OCI-LY3 (cell line): ENCODE measurements around the gene PPP2R2B.

Source experiments
- H2AFZ ChIP-seq: fragments of 200-600, 300-600 bp; shearing (Covaris generic); 2 replicates; pipeline ENCODE4 v1.6.0; 2014; ENCODE audit warnings: antibody characterized with exemption, low read depth, low read length
- H3K27ac ChIP-seq: fragments of 200-600, 300-600 bp; sonication (generic); 2 replicates; pipeline ENCODE4 v1.5.1; 2014; ENCODE audit warnings: mild to moderate bottlenecking, low read length, moderate library complexity, mixed read lengths
- H3K27me3 ChIP-seq: fragments of 200-600, 300-600 bp; sonication (generic); 2 replicates; pipeline ENCODE4 v1.6.1; 2014; ENCODE audit warnings: low read depth, low read length, mixed read lengths
- H3K36me3 ChIP-seq: fragments of 200-600, 300-600 bp; sonication (generic); replicated peaks from 2 replicates; pipeline ENCODE3; 2014; ENCODE audit warnings: low read depth, low read length, mixed read lengths
- H3K4me1 ChIP-seq: fragments of 300-600, 200-600 bp; sonication (generic); 2 replicates; pipeline ENCODE4 v1.6.1; 2014; ENCODE audit warnings: low read length, mixed read lengths
- H3K4me2 ChIP-seq: fragments of 200-600, 300-600 bp; sonication (generic); 2 replicates; pipeline ENCODE4 v1.6.1; 2014; ENCODE audit warnings: low read length, mixed read lengths
- H3K4me3 ChIP-seq: fragments of 300-600, 200-600 bp; sonication (generic); 2 replicates; pipeline ENCODE4 v1.5.1; 2014; ENCODE audit warnings: antibody characterized with exemption, mild to moderate bottlenecking, low read length, moderate library complexity
- H3K79me2 ChIP-seq: fragments of 300-600, 200-600 bp; shearing (Covaris generic); 2 replicates; pipeline ENCODE4 v1.6.1; 2014; ENCODE audit warnings: mild to moderate bottlenecking, low read length, mixed read lengths
- H3K9ac ChIP-seq: fragments of 300-600, 200-600 bp; shearing (Covaris generic); 2 replicates; pipeline ENCODE4 v1.6.0; 2014; ENCODE audit warnings: mild to moderate bottlenecking, low read length, moderate library complexity
- H3K9me3 ChIP-seq: fragments of 200-600, 300-600 bp; shearing (Covaris generic); 2 replicates; pipeline ENCODE4 v1.6.1; 2014; ENCODE audit warnings: low read length, mixed read lengths; ENCODE audit not compliant: insufficient read depth
- H4K20me1 ChIP-seq: fragments of 200-600, 300-600 bp; sonication (generic); 2 replicates; pipeline ENCODE4 v1.6.1; 2016; ENCODE audit warnings: low read length, mixed read lengths; ENCODE audit not compliant: insufficient read depth
- EZH2phosphoT487 ChIP-seq: fragments of 200-600 bp; shearing (Covaris generic); IDR thresholded peaks from 2 replicates; pipeline ENCODE4 v1.6.1; 2018; ENCODE audit warnings: antibody characterized with exemption, mixed run types, low read depth
- TF ChIP-seq, protein P1 (sequence below): fragments of 200-600, 300-600 bp; sonication (generic); IDR thresholded peaks from 2 replicates; pipeline ENCODE4 v1.5.1; 2014; ENCODE audit warnings: antibody characterized with exemption, low read length, low read depth

Gene PPP2R2B

DNA sequence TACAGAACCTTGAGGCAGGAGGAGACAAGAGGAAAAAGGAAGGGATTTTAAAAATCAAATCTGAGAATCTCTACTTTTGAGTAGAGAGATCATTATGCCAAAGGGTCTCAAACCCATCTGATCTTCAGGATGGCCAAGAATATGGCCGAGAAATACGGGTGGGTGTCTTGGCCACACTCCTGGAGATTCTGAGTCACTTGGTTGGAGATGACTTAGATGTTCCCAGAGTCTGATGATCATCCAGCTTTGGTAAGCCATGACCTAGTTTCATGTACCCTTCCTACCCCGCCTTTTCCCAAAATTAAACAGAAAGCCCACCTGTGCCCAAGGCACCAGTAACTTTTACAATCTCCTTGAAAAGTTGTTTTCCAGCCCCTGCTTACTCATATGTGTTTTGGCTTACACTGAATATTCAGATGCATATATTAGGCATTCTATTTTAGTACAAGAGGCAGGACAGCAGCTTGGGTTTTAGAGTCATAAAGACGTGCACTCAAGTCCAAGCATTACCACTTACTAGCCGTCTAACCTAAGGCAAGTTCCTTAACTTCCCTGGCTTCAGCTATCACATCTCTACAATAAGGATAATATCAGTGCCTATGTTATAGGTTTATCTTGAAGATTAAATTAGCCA lies 195.5 kb downstream of the PPP2R2B start:
- no peak for TF ChIP-seq EZH2phosphoT487
- TF ChIP-seq, protein P1, sequence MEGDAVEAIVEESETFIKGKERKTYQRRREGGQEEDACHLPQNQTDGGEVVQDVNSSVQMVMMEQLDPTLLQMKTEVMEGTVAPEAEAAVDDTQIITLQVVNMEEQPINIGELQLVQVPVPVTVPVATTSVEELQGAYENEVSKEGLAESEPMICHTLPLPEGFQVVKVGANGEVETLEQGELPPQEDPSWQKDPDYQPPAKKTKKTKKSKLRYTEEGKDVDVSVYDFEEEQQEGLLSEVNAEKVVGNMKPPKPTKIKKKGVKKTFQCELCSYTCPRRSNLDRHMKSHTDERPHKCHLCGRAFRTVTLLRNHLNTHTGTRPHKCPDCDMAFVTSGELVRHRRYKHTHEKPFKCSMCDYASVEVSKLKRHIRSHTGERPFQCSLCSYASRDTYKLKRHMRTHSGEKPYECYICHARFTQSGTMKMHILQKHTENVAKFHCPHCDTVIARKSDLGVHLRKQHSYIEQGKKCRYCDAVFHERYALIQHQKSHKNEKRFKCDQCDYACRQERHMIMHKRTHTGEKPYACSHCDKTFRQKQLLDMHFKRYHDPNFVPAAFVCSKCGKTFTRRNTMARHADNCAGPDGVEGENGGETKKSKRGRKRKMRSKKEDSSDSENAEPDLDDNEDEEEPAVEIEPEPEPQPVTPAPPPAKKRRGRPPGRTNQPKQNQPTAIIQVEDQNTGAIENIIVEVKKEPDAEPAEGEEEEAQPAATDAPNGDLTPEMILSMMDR, result no peak
- 0 out of 2 replicates have a peak, but pooled peaks cover 6% of the 10 kb centered on the region for H3K27me3 ChIP-seq
- H3K79me2 ChIP-seq, result no peaks in the 10 kb centered on the region

DNA sequence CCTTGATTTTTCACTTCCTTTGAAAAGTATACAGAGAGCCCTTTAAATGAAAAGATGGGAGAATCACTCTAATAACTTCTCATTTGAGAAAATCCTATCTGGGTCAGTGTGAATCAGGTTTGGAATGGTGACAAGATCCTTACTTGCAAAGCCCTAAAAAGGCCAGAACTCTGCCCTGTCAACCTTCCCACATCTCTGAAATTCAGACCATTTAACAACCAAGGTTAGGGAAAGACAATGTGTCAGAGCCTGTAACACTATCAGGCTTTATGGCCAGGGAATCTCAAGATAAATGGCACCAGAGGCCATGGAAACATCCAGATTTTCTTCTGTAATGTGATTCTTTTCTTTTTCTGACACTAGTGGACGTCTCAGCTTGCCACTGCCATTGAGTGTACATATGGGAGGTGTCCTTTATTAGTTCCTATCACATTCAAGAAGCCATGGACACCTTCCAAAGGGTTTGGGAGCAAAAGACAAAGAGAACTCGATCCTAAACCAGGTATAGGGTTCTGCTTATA lies 196.9 kb downstream of the PPP2R2B start:
- Histone ChIP-seq H3K4me1 (no peaks in the 10 kb centered on the region), H2AFZ (no peak overlapping the region), H3K9ac (no peak overlapping the region), H3K4me2 (no peak overlapping the region), H3K9me3 (no peaks in the 10 kb centered on the region), H3K27me3 (0 out of 2 replicates have a peak, but pooled peaks cover 6% of the 10 kb centered on the region), H3K4me3 (no peak overlapping the region), H3K36me3 (no peaks in the 10 kb centered on the region), H3K27ac (no peak overlapping the region), H3K79me2 (no peaks in the 10 kb centered on the region), H4K20me1 (no peaks in the 10 kb centered on the region)
- TF ChIP-seq, protein P1, result no peak
- no peak for TF ChIP-seq EZH2phosphoT487

More for the DNA sequence above, 195.5 kb downstream of the PPP2R2B start:
- H2AFZ ChIP-seq, result no peak overlapping the region
- no peak overlapping the region for H3K4me2 ChIP-seq
- no peaks in the 10 kb centered on the region for H3K36me3 ChIP-seq
- H4K20me1 ChIP-seq, result no peaks in the 10 kb centered on the region
- no peaks in the 10 kb centered on the region for H3K4me1 ChIP-seq
- H3K9ac ChIP-seq, result no peak overlapping the region
- no peak overlapping the region for H3K4me3 ChIP-seq
- no peaks in the 10 kb centered on the region for H3K9me3 ChIP-seq
- no peak overlapping the region for H3K27ac ChIP-seq

DNA sequence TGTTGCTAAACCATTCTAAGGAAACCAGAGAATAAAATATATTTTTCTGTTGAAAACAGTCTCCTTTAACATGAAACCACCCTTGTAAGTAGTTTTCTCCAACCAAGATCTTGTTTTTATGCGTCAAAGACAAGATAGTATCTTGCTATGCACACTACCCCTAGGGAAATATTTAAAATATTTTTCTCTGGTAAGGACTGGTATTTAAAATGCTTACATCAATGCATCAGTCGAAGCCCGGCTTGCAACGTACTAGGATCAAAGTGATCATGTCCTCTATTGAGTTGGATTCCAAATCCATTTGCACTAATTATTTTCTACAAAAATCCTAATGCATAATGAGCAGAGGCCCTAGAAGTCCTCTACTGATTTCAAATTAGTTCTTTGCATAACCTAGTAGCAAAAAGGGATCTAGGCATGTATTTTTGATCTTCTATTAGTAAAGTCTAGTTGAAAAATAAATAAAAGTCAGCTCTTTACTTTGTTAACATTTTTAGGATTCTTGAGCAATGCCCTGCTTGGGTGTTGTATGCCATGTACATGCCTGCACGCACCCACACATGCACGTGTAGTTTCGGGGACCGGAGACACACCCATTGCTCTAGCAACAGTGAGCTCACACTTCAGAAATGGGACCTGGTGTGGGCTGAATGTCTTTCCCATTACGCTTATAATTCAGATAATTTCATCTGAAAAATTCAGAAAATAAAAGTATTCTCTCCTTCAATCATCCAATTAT lies 197.5 kb downstream of the PPP2R2B start:
- TF ChIP-seq EZH2phosphoT487, result no peak
- TF ChIP-seq, protein P1, result no peak
- no peaks in the 10 kb centered on the region for H3K36me3 ChIP-seq
- H3K9ac ChIP-seq, result no peak overlapping the region
- 0 out of 2 replicates have a peak, but pooled peaks cover 6% of the 10 kb centered on the region for H3K27me3 ChIP-seq
- no peak overlapping the region for H3K27ac ChIP-seq
- H2AFZ ChIP-seq, result no peak overlapping the region
- H3K4me3 ChIP-seq, result no peak overlapping the region
- no peak overlapping the region for H3K4me2 ChIP-seq
- no peaks in the 10 kb centered on the region for H3K79me2 ChIP-seq
- H3K9me3 ChIP-seq, result no peaks in the 10 kb centered on the region
- no peaks in the 10 kb centered on the region for H3K4me1 ChIP-seq
- H4K20me1 ChIP-seq, result no peaks in the 10 kb centered on the region

DNA sequence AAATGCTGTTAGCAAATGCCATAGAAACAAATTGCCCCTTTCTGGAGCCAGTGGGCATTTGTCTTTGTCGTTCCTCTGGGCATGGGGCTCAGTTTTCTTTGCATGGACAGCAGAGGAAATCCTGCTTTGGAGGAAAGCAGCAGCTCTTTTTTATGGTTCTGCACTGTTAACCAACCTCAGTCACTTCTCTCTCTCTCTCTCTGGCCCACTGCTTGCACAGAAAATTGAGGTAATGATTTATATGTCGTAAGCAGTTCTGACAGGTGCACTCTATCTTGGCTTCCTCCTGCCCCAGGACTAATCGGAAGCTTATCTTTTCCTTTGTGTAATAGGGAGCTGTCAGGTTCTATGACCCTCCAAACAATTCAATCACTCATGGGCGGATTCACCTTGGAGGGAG lies 202.9 kb downstream of the PPP2R2B start:
- Histone ChIP-seq H3K27ac (no peak overlapping the region), H3K36me3 (no peaks in the 10 kb centered on the region), H3K4me1 (no peaks in the 10 kb centered on the region), H3K4me3 (no peak overlapping the region), H3K79me2 (no peaks in the 10 kb centered on the region), H2AFZ (no peak overlapping the region), H3K9ac (no peak overlapping the region), H3K9me3 (no peaks in the 10 kb centered on the region), H4K20me1 (no peaks in the 10 kb centered on the region), H3K4me2 (no peak overlapping the region), H3K27me3 (no peaks in the 10 kb centered on the region)
- no peak for TF ChIP-seq EZH2phosphoT487
- TF ChIP-seq, protein P1, result no peak
